Measurements from ENCODE around the gene RIPOR3.
"Not testable (repeated sequence)": the region's sequence is repeated elsewhere in the genome, so short reads cannot be mapped to it uniquely, and the experiment has no call there.

The RIPOR3 gene

DNA sequence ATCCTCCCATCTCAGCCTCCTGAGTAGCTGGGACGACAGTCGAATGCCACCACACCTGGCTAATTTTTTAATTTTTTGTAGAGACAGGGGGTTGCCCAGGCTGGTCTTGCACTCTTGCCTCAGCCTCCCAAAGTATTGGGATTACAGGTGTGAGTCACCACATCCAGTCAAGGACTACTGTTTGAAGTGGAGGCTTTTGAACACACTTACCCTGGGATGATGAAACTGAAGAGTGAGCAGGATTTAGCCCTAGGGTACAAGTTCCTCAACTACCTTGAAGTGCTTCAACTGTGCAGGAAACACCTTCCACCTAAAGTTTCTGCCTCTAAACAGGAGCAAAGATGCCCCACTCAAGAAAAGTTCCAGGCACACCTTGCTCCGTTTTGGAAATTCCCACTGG is 24.4 kb upstream of the RIPOR3 start:
- peak; percentile 74 for ATAC-seq (ENCODE audit: low read depth)
- no peaks in the 10 kb centered on the region for H3K36me3 ChIP-seq (ENCODE audit: low read depth)
- H3K4me3 ChIP-seq (ENCODE audit: severe bottlenecking) = no peak overlapping the region
- DNase-seq (ENCODE audit: low spot score) = peak; percentile 44
- no peak for TF ChIP-seq CTCF (IDR thresholded peaks at IDR 0.05; ENCODE audit: poor library complexity, severe bottlenecking)
- peaks cover 11% of the 10 kb centered on the region for H3K4me1 ChIP-seq (ENCODE audit: insufficient read depth, poor library complexity, severe bottlenecking)
- H3K27me3 ChIP-seq (ENCODE audit: insufficient read depth, poor library complexity, severe bottlenecking) = no peaks in the 10 kb centered on the region
- H3K9me3 ChIP-seq (ENCODE audit: severe bottlenecking) = no peaks in the 10 kb centered on the region
- H3K27ac ChIP-seq (ENCODE audit: poor library complexity, severe bottlenecking) = no peak overlapping the region

DNA sequence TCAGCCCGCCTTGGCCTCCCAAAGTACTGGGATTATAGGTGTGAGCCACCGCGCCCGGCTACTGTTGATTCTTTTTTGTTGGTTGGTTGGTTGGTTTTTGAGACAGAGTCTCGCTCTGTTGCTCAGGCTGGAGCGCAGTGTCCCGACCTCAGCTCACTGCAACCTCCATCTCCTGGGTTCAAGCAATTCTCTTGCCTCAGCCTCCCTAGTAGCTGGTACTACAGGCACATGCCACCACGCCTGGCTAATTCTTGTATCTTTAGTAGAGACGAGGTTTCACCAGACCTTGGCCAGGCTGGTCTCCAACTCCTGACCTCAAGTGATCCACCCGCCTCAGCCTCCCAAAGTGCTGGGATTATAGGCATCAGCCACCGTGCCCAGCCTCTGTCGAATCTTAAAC is 23.1 kb upstream of the RIPOR3 start:
- H3K4me3 ChIP-seq (ENCODE audit: severe bottlenecking); ATAC-seq (ENCODE audit: low read depth); H3K27ac ChIP-seq (ENCODE audit: poor library complexity, severe bottlenecking); H3K9me3 ChIP-seq (ENCODE audit: severe bottlenecking); H3K36me3 ChIP-seq (ENCODE audit: low read depth); DNase-seq (ENCODE audit: low spot score); H3K27me3 ChIP-seq (ENCODE audit: insufficient read depth, poor library complexity, severe bottlenecking): not testable (repeated sequence)
- H3K4me1 ChIP-seq (ENCODE audit: insufficient read depth, poor library complexity, severe bottlenecking) = peaks cover 18% of the 10 kb centered on the region

DNA sequence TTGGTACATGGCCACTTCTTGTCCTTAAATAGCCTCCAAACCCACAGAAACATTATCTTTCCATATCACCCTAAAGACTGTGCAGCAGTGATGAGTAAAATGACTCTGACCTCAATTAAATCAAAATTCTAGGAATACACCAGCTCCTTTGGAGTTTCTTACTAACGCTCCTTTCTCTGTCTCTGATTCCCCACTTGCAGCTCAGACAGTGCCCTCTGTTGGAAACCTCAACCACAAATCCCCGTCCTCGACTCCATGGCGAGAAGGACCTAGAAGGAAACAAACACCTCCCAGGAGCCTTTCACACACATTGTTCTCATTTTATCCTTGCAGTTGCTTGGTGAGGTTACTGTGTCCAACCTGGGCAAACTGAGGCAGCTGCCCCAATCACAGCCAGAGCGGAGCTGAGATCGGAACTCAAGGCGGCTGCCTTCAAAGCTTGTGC is 22.3 kb upstream of the RIPOR3 start:
- Histone ChIP-seq H3K27ac (ENCODE audit: poor library complexity, severe bottlenecking) (no peak overlapping the region), H3K4me1 (ENCODE audit: insufficient read depth, poor library complexity, severe bottlenecking) (peaks cover 18% of the 10 kb centered on the region), H3K36me3 (ENCODE audit: low read depth) (no peaks in the 10 kb centered on the region), H3K27me3 (ENCODE audit: insufficient read depth, poor library complexity, severe bottlenecking) (no peaks in the 10 kb centered on the region), H3K9me3 (ENCODE audit: severe bottlenecking) (no peaks in the 10 kb centered on the region), H3K4me3 (ENCODE audit: severe bottlenecking) (no peak overlapping the region)
- TF ChIP-seq CTCF (IDR thresholded peaks at IDR 0.05; ENCODE audit: poor library complexity, severe bottlenecking) = peak; percentile 50
- DNase-seq (ENCODE audit: low spot score) = no peak
- ATAC-seq (ENCODE audit: low read depth) = no peak

DNA sequence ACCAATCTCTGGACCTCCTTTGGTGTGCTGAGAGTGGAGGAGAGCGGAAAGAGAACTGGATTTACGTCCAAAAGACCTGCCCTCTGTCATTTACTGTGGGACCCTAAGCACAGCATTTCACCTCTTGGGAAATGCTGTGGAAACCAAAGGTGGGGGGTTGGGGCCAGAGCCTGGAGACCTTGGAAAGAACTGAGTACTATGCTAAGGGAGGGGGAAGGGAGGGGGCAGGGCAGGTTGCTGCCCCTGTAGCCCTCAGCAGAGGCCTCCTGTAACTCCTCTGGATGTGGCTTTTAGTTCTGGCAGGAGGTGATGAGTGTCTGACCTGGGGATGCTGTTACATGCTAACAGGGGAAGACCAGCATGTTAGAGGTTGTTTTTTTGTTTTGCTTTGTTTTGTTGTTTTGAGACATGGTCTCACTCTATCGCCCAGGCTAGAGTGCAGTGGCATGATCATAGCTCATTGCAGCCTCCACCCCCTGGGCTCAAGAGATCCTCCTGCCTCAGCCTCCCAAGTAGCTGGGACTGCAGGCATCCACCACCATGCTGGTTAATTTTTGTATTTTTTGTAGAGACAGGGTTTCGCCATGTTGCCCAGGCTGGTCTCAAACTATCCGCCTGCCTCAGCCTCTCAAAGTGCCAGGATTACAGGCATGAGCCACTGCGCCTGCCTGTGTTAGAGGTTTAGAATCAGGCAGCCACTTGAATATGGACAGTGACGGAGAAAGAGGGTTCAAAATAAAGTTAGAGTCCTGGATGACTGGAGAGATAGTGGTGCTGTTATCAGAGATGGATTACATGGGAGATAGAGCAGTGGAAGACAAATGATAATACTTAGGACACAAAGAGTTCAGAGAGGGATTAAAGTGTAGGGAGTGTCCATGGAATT is 21.7 kb upstream of the RIPOR3 start:
- no peak for ATAC-seq (ENCODE audit: low read depth)
- Histone ChIP-seq H3K4me1 (ENCODE audit: insufficient read depth, poor library complexity, severe bottlenecking) (peaks cover 18% of the 10 kb centered on the region), H3K9me3 (ENCODE audit: severe bottlenecking) (no peaks in the 10 kb centered on the region), H3K36me3 (ENCODE audit: low read depth) (no peaks in the 10 kb centered on the region), H3K27ac (ENCODE audit: poor library complexity, severe bottlenecking) (no peak overlapping the region), H3K4me3 (ENCODE audit: severe bottlenecking) (no peak overlapping the region), H3K27me3 (ENCODE audit: insufficient read depth, poor library complexity, severe bottlenecking) (no peaks in the 10 kb centered on the region)
- no peak for DNase-seq (ENCODE audit: low spot score)
- TF ChIP-seq CTCF (IDR thresholded peaks at IDR 0.05; ENCODE audit: poor library complexity, severe bottlenecking) = no peak

GRCh38 chr20:50711113-50711825 is 19.9 kb upstream of the RIPOR3 start:
- Histone ChIP-seq H3K27me3 (ENCODE audit: insufficient read depth, poor library complexity, severe bottlenecking) (no peaks in the 10 kb centered on the region), H3K27ac (ENCODE audit: poor library complexity, severe bottlenecking) (no peak overlapping the region), H3K4me1 (ENCODE audit: insufficient read depth, poor library complexity, severe bottlenecking) (peaks cover 18% of the 10 kb centered on the region), H3K36me3 (ENCODE audit: low read depth) (no peaks in the 10 kb centered on the region), H3K9me3 (ENCODE audit: severe bottlenecking) (no peaks in the 10 kb centered on the region), H3K4me3 (ENCODE audit: severe bottlenecking) (no peak overlapping the region)
- ATAC-seq (ENCODE audit: low read depth) (no peak), DNase-seq (ENCODE audit: low spot score) (no peak)
- TF ChIP-seq CTCF (IDR thresholded peaks at IDR 0.05; ENCODE audit: poor library complexity, severe bottlenecking) = no peak
